ENCODE measurements around the gene NKAIN2.
"Not testable (repeated sequence)": the region's sequence is repeated elsewhere in the genome, so short reads cannot be mapped to it uniquely, and the experiment has no call there.

NKAIN2 gene

GRCh38 chr6:123897965-123898364 is 94.3 kb downstream of the NKAIN2 start:
- no peak for DNase-seq

- no peak for DNase-seq
These were observed 95.0 kb downstream of the NKAIN2 start for GRCh38 chr6:123898665-123899064.

DNA sequence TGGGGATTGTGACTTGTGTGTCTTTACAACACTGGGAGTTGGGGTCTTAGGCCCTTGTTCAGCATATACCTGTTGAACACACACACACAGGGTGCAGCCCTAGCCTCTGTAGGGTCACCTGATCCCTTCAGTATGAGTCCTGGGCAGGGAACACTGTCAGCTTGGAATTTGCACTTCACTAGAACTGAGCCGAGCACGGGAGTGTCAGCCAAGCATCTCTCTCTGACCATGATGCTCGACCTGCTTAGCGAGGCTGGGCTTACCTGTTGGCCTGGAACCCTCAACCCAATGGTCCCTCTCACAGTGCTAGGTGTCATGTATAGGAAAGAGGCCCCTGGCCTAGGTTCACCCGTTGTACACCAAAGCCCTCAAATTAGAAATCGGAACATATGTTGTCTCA is 96.1 kb downstream of the NKAIN2 start:
- DNase-seq, result no peak

DNA sequence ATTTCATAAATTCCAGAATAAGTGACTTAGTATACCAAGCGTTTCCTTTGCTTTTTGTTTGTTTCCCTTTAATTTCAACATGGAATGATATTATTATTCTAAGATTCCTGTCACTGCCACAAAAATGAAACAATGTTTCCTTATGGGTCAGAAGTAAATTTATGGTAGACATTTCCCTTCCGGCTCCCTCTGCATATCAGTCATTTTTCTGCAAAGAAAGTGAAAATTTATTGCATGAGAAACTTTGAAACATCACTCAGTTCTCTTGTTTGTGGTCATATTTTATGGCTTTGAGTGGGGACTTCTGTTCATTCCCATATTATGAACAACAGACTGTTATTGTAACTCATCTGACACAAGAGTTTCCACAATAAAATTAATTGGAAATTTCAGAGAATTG is 97.8 kb downstream of the NKAIN2 start:
- no peak for DNase-seq

DNA sequence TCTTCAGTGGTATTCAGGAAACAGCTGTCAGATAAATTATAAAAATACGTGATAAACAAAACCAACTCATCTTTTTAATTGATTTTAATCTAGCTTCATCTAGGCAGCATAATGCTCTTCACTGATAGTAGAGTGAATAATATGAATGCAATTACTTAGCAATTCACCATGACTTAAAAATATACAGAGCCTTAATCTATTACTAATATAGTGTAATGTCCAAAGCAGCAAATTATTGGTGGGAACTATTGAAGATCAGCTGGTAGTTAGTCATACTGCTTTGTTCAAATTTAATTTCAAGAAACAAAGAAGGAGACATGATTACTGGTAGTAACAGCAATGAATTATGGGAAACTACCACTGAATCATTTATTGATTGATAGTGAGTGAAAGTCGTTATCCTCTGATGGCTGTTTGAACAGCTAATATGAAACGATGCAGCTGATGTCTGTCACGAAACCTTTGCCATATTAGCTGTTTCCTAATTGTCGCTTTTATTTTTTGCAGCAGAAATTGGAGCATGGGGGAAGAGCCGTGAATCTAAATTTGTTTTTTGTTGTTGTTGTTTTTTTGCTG is 99.2 kb downstream of the NKAIN2 start:
- no peak for DNase-seq

- DNase-seq, result no peak
These were observed 100.6 kb downstream of the NKAIN2 start for GRCh38 chr6:123904228-123904627.

- DNase-seq, result no peak
These were observed 105.1 kb downstream of the NKAIN2 start for GRCh38 chr6:123908797-123909196.

DNA sequence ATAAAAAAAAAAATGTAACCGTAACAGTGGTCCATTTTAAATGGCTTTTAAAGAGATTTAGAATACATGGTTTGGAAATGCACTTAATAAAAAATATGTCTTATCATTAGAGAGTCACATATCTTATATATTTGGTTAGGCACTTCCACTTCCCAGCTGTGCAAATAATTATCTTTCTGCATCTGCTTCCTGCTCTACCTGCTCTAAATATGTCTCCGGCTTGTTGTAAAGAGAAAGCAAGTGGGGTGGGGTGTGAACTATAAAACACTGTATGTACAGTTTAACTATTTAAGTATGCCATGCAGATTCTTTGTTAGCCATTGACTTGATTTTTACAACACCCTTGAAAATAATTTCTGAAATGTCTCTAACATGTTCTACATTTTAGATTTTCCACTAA is 106.3 kb downstream of the NKAIN2 start:
- no peak for DNase-seq

- no peak for DNase-seq
These were observed 110.2 kb downstream of the NKAIN2 start for GRCh38 chr6:123913863-123914262.

GRCh38 chr6:123923379-123923778 is 119.7 kb downstream of the NKAIN2 start:
- not testable (repeated sequence) for DNase-seq

DNA sequence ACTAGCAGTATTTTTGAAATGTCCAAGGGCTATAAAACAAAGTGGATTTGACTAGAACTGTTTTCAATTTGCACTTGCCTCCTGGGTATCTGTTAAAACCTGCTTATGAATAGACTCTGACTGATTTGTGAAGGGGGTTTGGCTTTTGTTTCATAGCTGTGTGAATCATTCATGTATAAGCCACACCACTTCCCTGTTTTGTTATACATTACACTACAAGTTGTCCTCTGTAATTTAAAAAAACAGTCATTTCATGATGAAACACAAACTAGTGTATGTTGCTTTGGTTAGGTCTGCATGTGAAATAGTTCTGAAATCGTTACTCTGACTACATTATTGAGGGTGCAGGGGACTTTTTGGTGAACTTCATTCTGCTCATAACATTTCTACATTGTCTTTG is 121.7 kb downstream of the NKAIN2 start:
- DNase-seq, result no peak

GRCh38 chr6:123925842-123926399 is 122.3 kb downstream of the NKAIN2 start:
- no peak for DNase-seq

DNA sequence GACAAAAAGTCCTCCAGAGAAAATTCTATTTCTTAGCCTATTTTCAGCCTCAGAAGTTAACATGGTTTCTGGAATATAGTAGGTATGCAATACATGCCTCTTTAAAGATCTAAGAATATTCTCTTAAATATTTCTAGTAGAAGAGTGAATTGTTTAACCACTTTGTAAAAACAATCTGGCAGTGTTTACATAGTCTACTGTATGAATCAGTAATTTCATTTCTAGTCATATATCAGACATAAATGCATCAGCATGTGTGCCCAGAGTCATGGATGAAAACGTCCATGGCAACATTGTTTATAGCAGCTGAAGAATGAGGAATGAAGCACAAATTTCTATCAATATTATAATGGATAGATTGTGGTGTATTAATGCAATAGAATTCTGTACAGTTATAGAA is 124.9 kb downstream of the NKAIN2 start:
- DNase-seq, result no peak

DNA sequence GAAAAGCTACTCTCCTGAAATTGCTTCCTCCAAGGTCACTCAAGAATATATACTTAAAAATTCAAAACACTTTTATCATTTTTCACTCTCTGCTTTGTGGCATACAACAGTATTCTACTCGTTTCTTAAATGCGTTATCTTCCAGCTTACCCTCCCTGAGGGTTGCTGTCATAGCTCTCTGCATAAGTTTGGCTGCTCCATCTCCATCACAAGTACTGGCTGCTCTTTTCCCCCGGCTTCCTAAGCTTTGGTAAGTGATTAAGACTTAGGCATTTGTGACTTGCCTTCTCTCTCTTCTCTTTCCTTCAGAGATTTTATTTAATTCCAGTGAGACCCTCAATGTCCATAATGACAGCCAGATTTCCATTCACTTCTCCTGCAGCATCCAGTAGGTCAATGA is 128.3 kb downstream of the NKAIN2 start:
- DNase-seq, result no peak

GRCh38 chr6:123940551-123940950 is 136.9 kb downstream of the NKAIN2 start:
- DNase-seq, result no peak

- no peak for DNase-seq
These were observed 138.2 kb downstream of the NKAIN2 start for GRCh38 chr6:123941855-123942254.

DNA sequence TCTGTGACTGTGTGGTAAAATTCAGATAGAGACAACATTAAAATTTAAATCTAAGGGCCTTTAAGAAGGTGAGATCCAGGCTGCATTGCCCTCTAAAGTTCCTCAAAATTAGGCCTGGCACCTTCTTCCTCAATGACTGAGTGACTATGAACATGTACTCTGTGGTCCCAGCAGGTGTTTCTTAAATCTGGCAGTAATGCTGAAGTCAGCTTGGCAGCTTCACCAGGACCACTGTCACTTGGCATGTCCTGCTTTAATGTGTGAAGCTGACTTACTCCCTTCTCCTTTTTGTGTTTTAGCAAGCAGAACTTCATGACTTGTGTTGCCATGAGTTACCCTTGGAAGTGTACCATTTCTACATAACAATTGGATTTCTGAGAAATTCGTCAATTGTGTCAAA is 141.7 kb downstream of the NKAIN2 start:
- no peak for DNase-seq

DNA sequence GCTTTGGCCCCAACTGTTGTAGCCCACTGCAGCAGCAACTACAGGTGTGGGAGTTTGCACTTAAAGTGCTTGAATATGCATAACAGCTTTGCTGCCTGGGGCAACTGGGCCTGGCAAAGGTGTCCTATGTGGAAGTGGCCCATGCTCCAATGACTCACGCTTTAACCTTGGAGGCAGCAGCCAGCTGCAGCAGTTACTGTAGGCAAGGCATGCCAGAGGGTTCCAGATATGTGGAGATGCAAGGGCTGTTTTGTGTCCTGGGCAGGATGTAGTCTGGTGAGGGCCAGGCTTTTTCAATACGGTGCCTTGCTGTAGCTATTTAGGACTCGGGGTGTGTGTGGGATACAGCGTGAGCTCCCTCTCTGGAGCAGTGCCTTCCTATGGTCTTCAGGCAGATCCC is 150.3 kb downstream of the NKAIN2 start:
- DNase-seq, result no peak

DNA sequence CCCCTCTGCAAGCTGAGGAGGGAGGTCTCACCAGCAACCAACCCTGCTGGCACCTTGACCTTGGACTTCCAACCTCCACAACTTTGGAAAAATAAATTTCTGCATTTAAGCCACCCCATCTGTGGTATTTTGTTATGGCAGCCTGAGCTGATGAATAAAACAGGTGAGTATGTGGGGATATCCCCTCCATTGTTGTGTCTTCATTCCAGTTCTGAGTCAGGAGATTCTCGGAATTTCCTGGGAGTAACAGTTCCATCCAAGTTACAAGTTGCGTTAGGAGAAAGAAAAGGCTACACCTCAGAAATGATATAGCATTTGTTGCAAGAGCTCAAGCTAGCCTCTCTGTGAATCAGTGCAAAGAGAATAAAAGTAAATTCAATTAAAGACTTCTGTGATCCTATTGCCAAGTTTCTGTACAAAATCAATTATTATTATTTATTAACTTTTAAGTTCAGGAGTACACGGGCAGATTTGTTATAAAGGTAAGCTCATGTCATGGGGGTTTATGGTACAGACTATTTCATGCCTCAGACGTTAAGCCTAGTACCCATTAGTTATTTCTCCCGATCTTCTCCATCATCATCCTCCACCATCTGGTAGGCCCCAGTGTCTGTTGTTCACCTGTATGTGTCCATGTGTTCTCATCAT is 153.0 kb downstream of the NKAIN2 start:
- no peak for DNase-seq

GRCh38 chr6:123962508-123962907 is 158.8 kb downstream of the NKAIN2 start:
- DNase-seq, result no peak

DNA sequence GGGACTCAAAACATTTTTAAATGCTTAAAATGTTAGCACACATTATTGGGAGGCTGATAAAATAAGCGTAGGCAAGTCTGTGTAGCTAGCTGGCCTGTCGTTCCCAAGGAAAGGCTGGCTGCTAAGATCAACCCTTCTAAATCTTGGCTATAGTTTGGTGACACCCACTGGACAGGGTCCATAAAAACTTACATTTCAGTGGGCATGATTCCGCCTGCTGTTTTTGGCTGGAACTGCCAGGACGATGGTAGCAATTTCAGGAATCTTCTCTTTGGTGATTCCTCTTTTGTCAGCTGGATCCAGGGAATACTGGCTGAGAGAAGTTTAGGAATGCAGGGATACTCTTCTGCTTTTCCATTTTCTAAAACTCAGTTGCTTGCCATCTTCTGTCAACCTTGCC is 162.2 kb downstream of the NKAIN2 start:
- no peak for DNase-seq

DNA sequence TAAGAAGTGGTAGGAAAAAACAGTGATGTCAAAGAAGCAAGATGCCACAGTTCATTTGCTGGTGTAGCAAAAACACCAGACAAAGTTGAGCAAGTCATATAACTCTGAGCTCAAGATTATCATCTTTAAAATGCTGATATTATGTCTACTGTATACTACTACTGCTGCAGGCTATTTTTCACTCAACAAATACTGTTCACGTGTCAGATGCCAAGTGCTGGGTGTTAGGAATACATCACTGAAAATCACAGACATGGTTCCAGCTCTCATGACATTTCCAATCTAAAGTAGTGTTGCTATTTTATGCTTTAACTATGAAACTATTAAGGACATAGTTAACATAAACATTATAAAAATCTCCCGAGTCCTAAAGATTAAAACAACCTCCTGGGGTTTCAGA is 163.0 kb downstream of the NKAIN2 start:
- DNase-seq, result no peak

DNA sequence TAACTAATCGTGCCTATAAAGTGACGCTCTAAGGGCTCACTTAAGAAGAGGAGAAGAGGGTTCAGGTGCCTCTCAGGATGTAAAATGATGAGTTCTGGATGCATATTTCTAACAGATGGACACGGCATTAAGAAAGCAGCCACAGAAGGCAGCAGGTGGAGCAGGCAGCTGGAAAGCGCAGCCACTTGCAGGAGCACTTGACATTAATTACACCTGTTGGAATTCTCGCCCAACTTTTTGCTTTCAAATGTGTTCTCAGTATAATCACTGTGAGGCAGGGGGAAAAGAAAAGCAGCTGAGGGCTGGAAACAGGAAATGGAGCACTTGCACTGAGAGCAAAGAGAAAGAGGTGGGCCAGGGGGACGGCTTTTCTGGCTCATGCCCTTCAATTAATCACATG is 164.2 kb downstream of the NKAIN2 start:
- DNase-seq, result no peak

GRCh38 chr6:123972600-123973294 is 169.1 kb downstream of the NKAIN2 start:
- DNase-seq, result no peak
